ENCODE measurements around the gene GAMT. TPM values are rescaled to one million over a fixed set of nuclear protein-coding genes. Genes with fewer than 3 reads are reported as not detected.

GAMT gene
- polyA plus RNA-seq, 3 donors from 2014 or later = 7.9 to 16.5 (median 10.5) TPM

GRCh38 chr19:1410136-1410786, 8.9 kb upstream of the GAMT start:
- Mint-ChIP-seq H3K4me1 (peaks cover 69 to 70% of the 10 kb centered on the region in 2 donors), H3K4me3 (peak overlapping the region; percentile 89 to 96 (median 95)), H3K27ac (peak overlapping the region; percentile 96 to 98 (median 97)), H3K36me3 (peaks cover 0 to 4% (median 0%) of the 10 kb centered on the region in 3 donors), H3K27me3 (ENCODE audit: low read depth in 3 of 3) (peaks cover 12 to 38% (median 16%) of the 10 kb centered on the region in 3 donors), H3K9me3 (no peaks in the 10 kb centered on the region)
- DNase-seq = peak in 2 of 3 donors; percentile 31 to 46

- Mint-ChIP-seq H3K4me3 (peak overlapping the region; percentile 94 to 97 (median 96)), H3K36me3 (peaks cover 0 to 4% (median 0%) of the 10 kb centered on the region in 3 donors), H3K27me3 (ENCODE audit: low read depth in 3 of 3) (peaks cover 11 to 35% (median 12%) of the 10 kb centered on the region in 3 donors), H3K9me3 (no peaks in the 10 kb centered on the region), H3K27ac (peak overlapping the region; percentile 96 to 98 (median 97)), H3K4me1 (peaks cover 63 to 64% of the 10 kb centered on the region in 2 donors)
- DNase-seq = peak in 1 of 3 donors; percentile 14
Measured at GRCh38 chr19:1409204-1410005, 8.1 kb upstream of the GAMT start.

- peak; percentile 74 to 81 (median 79) for DNase-seq
- H3K36me3 Mint-ChIP-seq = peaks cover 0 to 4% (median 0%) of the 10 kb centered on the region in 3 donors
- H3K4me3 Mint-ChIP-seq = peak overlapping the region; percentile 94 to 97 (median 96)
- H3K4me1 Mint-ChIP-seq = peaks cover 56 to 57% of the 10 kb centered on the region in 2 donors
- H3K9me3 Mint-ChIP-seq = no peaks in the 10 kb centered on the region
- H3K27me3 Mint-ChIP-seq (ENCODE audit: low read depth in 3 of 3) = peaks cover 11 to 33% (median 11%) of the 10 kb centered on the region in 3 donors
- peak overlapping the region; percentile 95 to 98 (median 96) for H3K27ac Mint-ChIP-seq
Measured at GRCh38 chr19:1408300-1409203, 7.2 kb upstream of the GAMT start.

- no peaks in the 10 kb centered on the region for H3K9me3 Mint-ChIP-seq
- H3K4me1 Mint-ChIP-seq = peaks cover 54 to 55% of the 10 kb centered on the region in 2 donors
- peaks cover 11 to 29% (median 13%) of the 10 kb centered on the region in 3 donors for H3K27me3 Mint-ChIP-seq (ENCODE audit: low read depth in 3 of 3)
- peak within 1 kb of the TSS; percentile 76 to 96 (median 94) for H3K4me3 Mint-ChIP-seq
- peaks cover 0 to 4% (median 0%) of the 10 kb centered on the region in 3 donors for H3K36me3 Mint-ChIP-seq
- no peak for DNase-seq
- H3K27ac Mint-ChIP-seq = peak within 1 kb of the TSS; percentile 70 to 98 (median 86)
Measured at GRCh38 chr19:1407528-1408299, 6.4 kb upstream of the GAMT start, which contains the start of gene DAZAP1. DAZAP1 (plus strand) TSS chr19:1407586; CDS start chr19:1407774, 188 bp downstream.

- peak; percentile 100 for DNase-seq
- H3K4me1 Mint-ChIP-seq = peaks cover 50 to 53% of the 10 kb centered on the region in 2 donors
- H3K27ac Mint-ChIP-seq = peak overlapping the region; percentile 70 to 92 (median 78)
- no peaks in the 10 kb centered on the region for H3K9me3 Mint-ChIP-seq
- H3K4me3 Mint-ChIP-seq = peak overlapping the region; percentile 65 to 83 (median 78)
- H3K36me3 Mint-ChIP-seq = peaks cover 0 to 4% (median 0%) of the 10 kb centered on the region in 3 donors
- H3K27me3 Mint-ChIP-seq (ENCODE audit: low read depth in 3 of 3) = peaks cover 11 to 27% (median 14%) of the 10 kb centered on the region in 3 donors
Measured at GRCh38 chr19:1406774-1407527, 5.6 kb upstream of the GAMT start.

- Mint-ChIP-seq H3K27ac (peak overlapping the region in 1 of 6 donors; percentile 57), H3K9me3 (no peaks in the 10 kb centered on the region), H3K27me3 (ENCODE audit: low read depth in 3 of 3) (peaks cover 4 to 13% (median 4%) of the 10 kb centered on the region in 3 donors), H3K36me3 (no peaks in the 10 kb centered on the region), H3K4me3 (peak overlapping the region; percentile 41 to 84 (median 78)), H3K4me1 (peaks cover 19 to 24% of the 10 kb centered on the region in 2 donors)
- DNase-seq = no peak
Measured at GRCh38 chr19:1402411-1403070, 1.2 kb upstream of the GAMT start.

GRCh38 chr19:1401889-1402217, 511 bp upstream of the GAMT start:
- no peak overlapping the region for H3K27ac Mint-ChIP-seq
- H3K27me3 Mint-ChIP-seq (ENCODE audit: low read depth in 3 of 3) = peaks cover 2 to 9% (median 4%) of the 10 kb centered on the region in 3 donors
- peak overlapping the region; percentile 57 to 75 (median 67) for H3K4me3 Mint-ChIP-seq
- no peaks in the 10 kb centered on the region for H3K9me3 Mint-ChIP-seq
- H3K4me1 Mint-ChIP-seq = peaks cover 17 to 24% of the 10 kb centered on the region in 2 donors
- no peak for DNase-seq
- no peaks in the 10 kb centered on the region for H3K36me3 Mint-ChIP-seq

- peaks cover 0 to 5% (median 4%) of the 10 kb centered on the region in 3 donors for H3K27me3 Mint-ChIP-seq (ENCODE audit: low read depth in 3 of 3)
- H3K36me3 Mint-ChIP-seq = no peaks in the 10 kb centered on the region
- H3K4me3 Mint-ChIP-seq = peak overlapping the region; percentile 30 to 71 (median 63)
- no peak overlapping the region for H3K27ac Mint-ChIP-seq
- no peaks in the 10 kb centered on the region for H3K9me3 Mint-ChIP-seq
- no peak for DNase-seq
- peaks cover 11 to 18% of the 10 kb centered on the region in 2 donors for H3K4me1 Mint-ChIP-seq
Measured at GRCh38 chr19:1400281-1401137, 833 bp downstream of the GAMT start.

GRCh38 chr19:1399745-1400144, 1.6 kb downstream of the GAMT start:
- no peak overlapping the region for H3K4me3 Mint-ChIP-seq
- peaks cover 0 to 5% (median 4%) of the 10 kb centered on the region in 3 donors for H3K27me3 Mint-ChIP-seq (ENCODE audit: low read depth in 3 of 3)
- H3K9me3 Mint-ChIP-seq = no peaks in the 10 kb centered on the region
- peaks cover 11 to 18% of the 10 kb centered on the region in 2 donors for H3K4me1 Mint-ChIP-seq
- no peaks in the 10 kb centered on the region for H3K36me3 Mint-ChIP-seq
- no peak overlapping the region for H3K27ac Mint-ChIP-seq
- DNase-seq = no peak

GRCh38 chr19:1399079-1399478, 2.3 kb downstream of the GAMT start:
- no peaks in the 10 kb centered on the region for H3K36me3 Mint-ChIP-seq
- H3K4me1 Mint-ChIP-seq = peaks cover 11 to 18% of the 10 kb centered on the region in 2 donors
- no peak for DNase-seq
- H3K9me3 Mint-ChIP-seq = no peaks in the 10 kb centered on the region
- H3K27me3 Mint-ChIP-seq (ENCODE audit: low read depth in 3 of 3) = peaks cover 0 to 5% (median 4%) of the 10 kb centered on the region in 3 donors
- H3K4me3 Mint-ChIP-seq = no peak overlapping the region
- no peak overlapping the region for H3K27ac Mint-ChIP-seq

- H3K36me3 Mint-ChIP-seq = no peaks in the 10 kb centered on the region
- H3K27ac Mint-ChIP-seq = no peak overlapping the region
- no peak overlapping the region for H3K4me3 Mint-ChIP-seq
- H3K4me1 Mint-ChIP-seq = peaks cover 5 to 13% of the 10 kb centered on the region in 2 donors
- H3K9me3 Mint-ChIP-seq = no peaks in the 10 kb centered on the region
- H3K27me3 Mint-ChIP-seq (ENCODE audit: low read depth in 3 of 3) = peaks cover 2 to 5% (median 3%) of the 10 kb centered on the region in 3 donors
- DNase-seq = no peak
Measured at GRCh38 chr19:1397838-1398237, 3.5 kb downstream of the GAMT start.

All from immature natural killer cell (primary cell).